H1 (cell line): Measurements from ENCODE around the gene MBOAT2. TPM values are rescaled to one million over a fixed set of nuclear protein-coding genes. Genes with fewer than 3 reads are reported as not detected.

Experiments used
- ASH2L ChIP-seq: fragments of 200-600, 300-600 bp; sonication (generic); IDR thresholded peaks from one replicate; pipeline ENCODE4 v1.7.1; 2017; ENCODE audit warnings: low read length
- CTBP2 ChIP-seq: IDR thresholded peaks from 2 replicates; pipeline ENCODE4 v1.7.0; 2011; ENCODE audit warnings: borderline replicate concordance, mild to moderate bottlenecking, moderate library complexity, mixed read lengths, low read length; ENCODE audit not compliant: insufficient read depth, insufficient read length
- MAFK ChIP-seq: IDR thresholded peaks from 2 replicates; pipeline ENCODE4 v1.6.1; 2012; ENCODE audit warnings: low read depth, mild to moderate bottlenecking, improper control_type of control experiment, low read length
- NRF1 ChIP-seq: IDR thresholded peaks from 2 replicates; pipeline ENCODE4 v1.6.1; 2011; ENCODE audit warnings: mild to moderate bottlenecking, low read depth, low read length, improper control_type of control experiment
- SP1 ChIP-seq: IDR thresholded peaks from 2 replicates; pipeline ENCODE4 v1.6.1; 2011; ENCODE audit warnings: low read depth, low read length
- polyA plus RNA-seq, 7 experiments: library from polyadenylated mRNA; depleted of rRNA in 3 of 7; stranded (reverse) in 5 of 7; unstranded in 2 of 7; fragments of >200 nt in 5 of 7; fragments of 200-250 nt in 2 of 7; gene quantifications; 1 replicate in 5 of 7; 2 replicates in 1 of 7; 4 replicates in 1 of 7; pipeline versions ENCODE4 v1.2.1 to v1.2.3, GENCODE V29; 2011 to 2013; ENCODE audit warnings: missing spikeins in 2 of 7, mixed read lengths in 2 of 7
- total RNA-seq: library from RNA; stranded (reverse); fragmentation: NEBNext Ultra II Directional; extraction: Animal tissue kit (Norgen Biotek cat#: 25700); gene quantifications from 2 replicates; pipeline ENCODE4 v1.2.1, GENCODE V29; 2021

MBOAT2 gene
- total and polyA plus RNA-seq, 2 of the 8 experiments (the other 6 are each of a cell fraction or from before 2014, with no cell fraction given) = 11.2 to 23.4 TPM

GRCh38 chr2:8848328-8849100 is 155.0 kb downstream of the MBOAT2 start (continued):
- TF ChIP-seq CTBP2 (no peak), MAFK (no peak), ASH2L (no peak), SP1 (no peak), NRF1 (no peak)
